GM08714 (cell line): ENCODE results near the gene PLA2G4E.

ENCODE experiments used
- H3K4me3 ChIP-seq: fragments of 200-500 bp; sonication (Bioruptor generic); 2 replicates; pipeline ENCODE4 v1.5.1; 2014; ENCODE audit warnings: mild to moderate bottlenecking, low read length, inconsistent platforms
- ZNF274 ChIP-seq: IDR thresholded peaks from 2 replicates; pipeline ENCODE4 v1.6.1; 2012; ENCODE audit warnings: mild to moderate bottlenecking, low read depth, low read length

The PLA2G4E gene

GRCh38 chr15:41961001-41961518, 59.8 kb downstream of the PLA2G4E start:
- H3K4me3 ChIP-seq, result no peak overlapping the region

GRCh38 chr15:41958002-41958420, 62.8 kb downstream of the PLA2G4E start:
- H3K4me3 ChIP-seq, result no peak overlapping the region; the same call in 1 of the 2 replicates
- TF ChIP-seq ZNF274, result no peak

More at GRCh38 chr15:41961001-41961518, 59.8 kb downstream of the PLA2G4E start:
- TF ChIP-seq ZNF274, result no peak

- no peak for TF ChIP-seq ZNF274
These were observed 63.6 kb downstream of the PLA2G4E start for GRCh38 chr15:41957021-41957897.

GRCh38 chr15:41955807-41956525, 64.9 kb downstream of the PLA2G4E start:
- TF ChIP-seq ZNF274, result no peak
- H3K4me3 ChIP-seq, result no peak overlapping the region

More at GRCh38 chr15:41957021-41957897, 63.6 kb downstream of the PLA2G4E start:
- no peak overlapping the region; the same call in 1 of the 2 replicates for H3K4me3 ChIP-seq

- H3K4me3 ChIP-seq, result no peak overlapping the region
- no peak for TF ChIP-seq ZNF274
These were observed 65.7 kb downstream of the PLA2G4E start for GRCh38 chr15:41955100-41955499.

- no peak for TF ChIP-seq ZNF274
- H3K4me3 ChIP-seq, result no peak overlapping the region
These were observed 66.8 kb downstream of the PLA2G4E start for GRCh38 chr15:41954036-41954435.

GRCh38 chr15:41952013-41952563, 68.8 kb downstream of the PLA2G4E start:
- H3K4me3 ChIP-seq, result no peak overlapping the region
- TF ChIP-seq ZNF274, result no peak

- no peak overlapping the region for H3K4me3 ChIP-seq
- no peak for TF ChIP-seq ZNF274
These were observed 69.3 kb downstream of the PLA2G4E start for GRCh38 chr15:41951571-41951970.

GRCh38 chr15:41950489-41950888, 70.4 kb downstream of the PLA2G4E start:
- no peak overlapping the region for H3K4me3 ChIP-seq
- no peak for TF ChIP-seq ZNF274

GRCh38 chr15:41950127-41950483, 70.7 kb downstream of the PLA2G4E start:
- TF ChIP-seq ZNF274, result no peak
- H3K4me3 ChIP-seq, result no peak overlapping the region

- TF ChIP-seq ZNF274, result no peak
- H3K4me3 ChIP-seq, result no peak overlapping the region
These were observed 71.3 kb downstream of the PLA2G4E start for GRCh38 chr15:41949401-41950126.

GRCh38 chr15:41948490-41948889, 72.4 kb downstream of the PLA2G4E start:
- no peak for TF ChIP-seq ZNF274
- H3K4me3 ChIP-seq, result no peak overlapping the region

GRCh38 chr15:41946970-41947369, 73.9 kb downstream of the PLA2G4E start:
- no peak for TF ChIP-seq ZNF274
- H3K4me3 ChIP-seq, result no peak overlapping the region

GRCh38 chr15:41945731-41946130, 75.1 kb downstream of the PLA2G4E start:
- no peak for TF ChIP-seq ZNF274
- H3K4me3 ChIP-seq, result no peak overlapping the region
